GM03348 (cell line): ENCODE results near the gene CPTP.
A peak's percentile ranks its signal among the peaks of the same experiment; 100 is the strongest.

Experiments
- DNase-seq: peaks from one replicate; pipeline ENCODE4 v3.0.0; 2012; ENCODE audit warnings: low spot score

Gene CPTP

DNA sequence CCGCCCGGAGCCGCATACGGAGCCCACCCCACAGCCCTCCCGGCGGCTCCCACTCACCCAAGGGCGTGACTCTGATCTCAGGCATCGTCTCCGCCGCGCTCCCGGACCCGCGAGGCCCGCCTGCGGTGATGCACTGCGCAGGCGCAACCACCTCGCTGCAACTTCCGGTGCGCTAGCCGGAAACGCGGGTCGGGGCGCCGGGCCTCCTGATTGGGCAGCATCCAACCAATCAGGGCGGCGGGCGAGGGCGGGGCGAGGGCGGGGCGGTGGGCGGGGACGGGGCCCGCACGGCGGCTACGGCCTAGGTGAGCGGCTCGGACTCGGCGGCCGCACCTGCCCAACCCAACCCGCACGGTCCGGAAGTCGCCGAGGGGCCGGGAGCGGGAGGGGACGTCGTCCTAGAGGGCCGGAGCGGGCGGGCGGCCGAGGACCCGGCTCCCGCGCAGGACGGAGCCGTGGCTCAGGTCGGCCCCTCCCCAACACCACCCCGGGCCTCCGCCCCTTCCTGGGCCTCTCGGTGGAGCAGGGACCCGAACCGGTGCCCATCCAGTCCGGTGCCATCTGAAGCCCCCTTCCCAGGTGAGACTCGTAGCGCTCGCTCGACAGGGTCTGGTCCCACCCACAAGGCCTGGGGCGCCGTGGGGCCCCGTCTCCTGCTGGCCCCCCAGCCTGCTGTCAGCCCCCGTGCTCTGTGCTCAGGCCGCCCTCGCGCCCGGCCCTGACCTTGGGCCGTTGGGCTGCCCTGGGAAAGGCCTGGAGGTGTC lies at the start of gene CPTP, which contains the start of gene INTS11:
Gene CPTP, plus strand, starts transcription at position 279 of the 764 bp plus-strand sequence. CDS start 2,109 bp downstream, outside the sequence.
Gene INTS11, minus strand, starts transcription at position 137 of the 764 bp plus-strand sequence. Its CDS starts 52 bp downstream, at position 85.
- DNase-seq, result peak; percentile 99

DNA sequence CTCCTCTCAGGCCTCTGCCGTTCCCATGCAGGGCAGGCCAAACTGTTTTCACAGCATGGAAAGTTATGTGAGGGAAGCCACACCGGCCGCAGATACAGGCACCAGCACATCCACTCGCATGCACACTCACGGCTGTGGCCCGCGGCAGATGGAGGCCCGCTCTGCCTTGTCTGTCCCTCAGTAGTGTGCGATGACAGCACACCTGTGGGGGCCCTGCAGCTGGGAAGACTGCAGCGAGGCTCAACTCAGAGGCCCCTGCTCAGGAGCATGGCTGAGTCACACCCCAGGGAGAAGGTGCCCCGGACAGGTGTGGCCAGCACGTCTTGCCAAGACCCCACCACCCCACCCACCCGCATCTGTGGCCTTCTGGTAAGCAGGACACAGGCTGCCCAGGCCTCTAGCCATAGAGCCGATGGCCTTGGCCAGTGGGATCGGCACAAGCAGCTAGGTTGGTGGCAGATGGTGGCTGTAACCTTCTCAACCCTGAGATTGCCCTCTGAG lies 49.6 kb upstream of the CPTP start:
- DNase-seq, result no peak

DNA sequence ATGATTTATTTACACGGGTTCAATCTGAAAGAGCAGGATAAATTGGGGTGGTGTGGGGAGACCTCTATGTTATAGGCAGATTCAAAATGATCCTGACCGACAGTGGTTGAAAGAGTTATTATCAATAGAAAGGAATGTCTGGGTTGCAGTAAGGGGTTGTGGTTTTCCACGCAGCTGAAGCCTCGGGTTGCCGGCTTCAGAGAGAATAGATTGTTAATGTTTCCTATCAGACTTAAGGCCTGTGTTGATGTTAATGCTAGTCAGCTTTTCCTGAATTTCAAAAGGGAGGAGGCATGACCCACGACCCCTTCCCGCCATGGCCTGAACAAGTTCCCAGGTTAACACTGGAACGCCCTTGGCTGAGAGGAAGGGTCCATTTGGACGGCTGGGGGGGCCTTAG lies 48.8 kb upstream of the CPTP start:
- DNase-seq, result no peak

DNA sequence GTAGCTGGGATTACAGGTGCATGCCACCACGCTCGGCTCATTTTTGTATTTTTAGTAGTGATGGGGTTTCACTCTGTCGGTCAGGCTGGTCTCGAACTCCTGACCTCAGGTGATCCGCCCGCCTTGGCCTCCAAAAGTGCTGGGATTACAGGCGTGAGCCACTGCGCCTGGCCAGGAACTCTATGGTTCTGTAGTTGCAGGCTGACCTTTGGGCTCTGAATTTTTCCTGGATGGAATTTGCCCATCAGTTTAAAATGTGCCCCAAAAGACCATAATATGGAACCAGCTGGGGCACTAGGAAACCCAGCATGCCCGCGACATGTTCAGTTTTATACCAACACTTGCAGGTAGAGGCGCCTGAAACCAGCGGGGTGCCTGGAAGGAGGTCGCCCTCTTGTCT lies 46.0 kb upstream of the CPTP start:
- DNase-seq, result no peak

DNA sequence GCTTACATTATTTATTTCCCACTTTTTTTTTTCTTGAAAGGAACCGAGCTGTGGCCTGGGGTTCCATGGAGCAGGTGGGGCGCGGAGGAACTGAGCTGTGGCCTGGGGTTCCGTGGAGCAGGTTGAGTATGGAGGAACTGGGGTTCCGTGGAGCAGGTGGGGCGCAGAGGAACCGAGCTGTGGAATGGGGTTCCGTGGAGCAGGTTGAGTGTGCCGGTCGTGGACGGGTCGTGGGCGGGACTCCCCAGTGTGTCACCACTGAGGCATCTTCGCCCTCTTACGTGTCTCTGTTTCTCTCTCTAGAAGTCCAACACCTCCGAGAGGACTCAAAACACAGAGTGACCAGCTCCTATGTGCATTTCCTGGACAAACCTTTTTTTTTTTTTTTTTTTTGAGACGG lies 45.6 kb upstream of the CPTP start:
- no peak for DNase-seq

DNA sequence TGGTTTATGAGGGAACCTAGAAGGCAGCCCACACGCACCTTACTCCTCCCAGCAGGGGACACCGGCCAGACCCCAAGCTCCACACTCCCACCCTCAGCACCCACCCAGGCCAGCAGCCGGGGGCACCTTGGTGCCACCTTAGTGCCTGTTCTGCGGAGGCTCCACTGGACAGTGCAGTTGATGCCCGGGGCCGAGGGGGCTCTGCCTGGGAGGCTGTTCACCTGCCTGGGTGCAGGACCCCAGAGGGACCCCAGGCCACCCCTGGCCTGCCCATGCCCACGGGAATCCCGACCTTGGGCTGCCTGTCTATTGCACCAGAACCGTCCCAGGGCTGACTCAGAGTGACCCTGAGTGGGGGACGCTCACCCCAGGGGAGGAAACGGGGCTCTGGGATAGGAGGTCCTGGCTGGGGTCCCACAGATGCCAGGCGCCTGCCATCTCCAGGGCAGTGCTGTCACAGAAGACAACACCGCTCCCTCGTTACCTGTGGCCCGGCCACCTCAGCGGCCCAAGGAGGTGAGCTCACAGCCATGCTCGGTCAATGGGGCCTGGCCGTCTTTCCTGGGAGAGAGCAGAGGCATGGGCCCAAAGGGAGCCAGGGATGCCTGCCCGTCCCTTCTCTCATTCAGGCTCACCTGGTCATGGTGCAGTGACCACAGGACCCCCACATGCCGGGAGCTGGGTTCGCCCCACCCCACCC lies 43.7 kb upstream of the CPTP start:
- no peak for DNase-seq

DNA sequence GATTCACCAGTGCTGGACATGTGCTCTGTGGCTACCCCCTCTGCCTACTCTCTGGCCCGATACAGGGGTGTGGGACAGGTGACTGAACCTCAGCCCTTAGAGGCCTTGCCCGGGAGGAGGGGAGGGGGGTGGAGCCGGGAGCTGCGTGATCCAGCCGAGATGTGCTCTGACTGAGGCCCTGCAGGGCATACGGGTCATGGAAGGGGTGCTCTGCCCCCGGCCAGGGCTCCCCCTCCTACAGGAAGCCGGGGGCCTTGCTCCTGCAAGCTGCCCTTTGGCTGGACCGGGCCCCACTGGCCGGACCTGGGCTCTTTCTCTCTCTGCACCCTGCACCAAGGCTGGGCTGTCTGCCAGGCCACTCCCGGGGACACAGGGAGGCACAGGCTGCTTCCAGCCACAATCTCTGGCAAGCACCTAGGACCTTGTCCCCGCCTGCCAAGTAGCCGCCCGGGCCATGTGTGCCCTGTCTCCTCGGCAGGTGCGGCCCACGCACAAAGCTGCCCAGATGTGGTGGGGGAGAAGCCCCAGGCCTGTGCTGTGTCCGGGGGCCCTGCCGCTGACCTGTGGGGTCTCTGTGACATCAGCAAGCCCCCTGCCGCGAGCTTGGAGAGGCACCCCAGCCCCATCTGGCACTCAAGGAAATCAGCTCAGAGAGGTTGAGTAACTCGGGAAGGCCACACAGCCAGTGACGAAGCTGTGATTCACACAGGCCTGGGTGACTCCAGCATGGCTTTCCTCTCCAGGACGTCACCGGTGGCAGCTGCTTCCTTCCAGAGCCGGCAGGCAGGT lies 42.9 kb upstream of the CPTP start:
- peak; percentile 57 for DNase-seq

DNA sequence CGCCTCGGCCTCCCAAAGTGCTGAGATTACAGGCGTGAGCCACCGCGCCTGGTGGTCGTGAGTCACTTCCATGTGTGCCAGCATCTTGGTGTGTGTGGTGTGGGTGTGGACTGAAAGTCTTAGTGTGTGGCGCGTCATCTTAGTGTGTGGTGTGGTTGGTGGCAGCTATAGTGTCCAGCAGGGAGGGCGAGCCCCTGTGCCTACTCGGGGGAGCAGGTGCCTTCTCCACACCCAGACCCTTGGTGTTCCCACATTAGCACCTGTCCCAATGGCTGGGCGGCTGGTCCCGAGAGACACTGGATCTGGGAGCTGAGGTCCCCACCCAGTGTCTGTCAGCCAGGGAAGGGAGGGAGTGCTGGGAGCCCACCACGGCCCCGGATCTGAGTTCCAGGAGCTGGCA lies 41.6 kb upstream of the CPTP start:
- no peak for DNase-seq

DNA sequence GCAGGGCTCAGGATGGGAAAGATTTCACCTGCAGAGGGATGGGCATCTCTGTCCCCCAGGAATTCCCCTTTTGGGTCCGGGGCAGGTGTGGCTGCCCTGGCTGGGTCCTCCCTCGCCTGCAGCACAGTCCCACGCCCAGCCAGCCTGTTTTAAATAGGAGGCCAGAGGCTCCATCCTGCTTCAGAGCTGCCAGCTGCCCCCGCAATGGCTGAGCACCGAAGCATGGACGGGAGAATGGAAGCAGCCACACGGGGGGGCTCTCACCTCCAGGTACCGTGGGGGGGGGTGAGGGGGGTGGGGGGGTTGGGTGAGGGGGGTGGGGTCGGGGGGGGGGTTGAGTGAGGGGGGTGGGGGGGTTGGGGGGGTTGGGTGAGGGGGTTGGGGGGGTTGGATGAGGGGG lies 40.8 kb upstream of the CPTP start:
- peak; percentile 44 for DNase-seq

DNA sequence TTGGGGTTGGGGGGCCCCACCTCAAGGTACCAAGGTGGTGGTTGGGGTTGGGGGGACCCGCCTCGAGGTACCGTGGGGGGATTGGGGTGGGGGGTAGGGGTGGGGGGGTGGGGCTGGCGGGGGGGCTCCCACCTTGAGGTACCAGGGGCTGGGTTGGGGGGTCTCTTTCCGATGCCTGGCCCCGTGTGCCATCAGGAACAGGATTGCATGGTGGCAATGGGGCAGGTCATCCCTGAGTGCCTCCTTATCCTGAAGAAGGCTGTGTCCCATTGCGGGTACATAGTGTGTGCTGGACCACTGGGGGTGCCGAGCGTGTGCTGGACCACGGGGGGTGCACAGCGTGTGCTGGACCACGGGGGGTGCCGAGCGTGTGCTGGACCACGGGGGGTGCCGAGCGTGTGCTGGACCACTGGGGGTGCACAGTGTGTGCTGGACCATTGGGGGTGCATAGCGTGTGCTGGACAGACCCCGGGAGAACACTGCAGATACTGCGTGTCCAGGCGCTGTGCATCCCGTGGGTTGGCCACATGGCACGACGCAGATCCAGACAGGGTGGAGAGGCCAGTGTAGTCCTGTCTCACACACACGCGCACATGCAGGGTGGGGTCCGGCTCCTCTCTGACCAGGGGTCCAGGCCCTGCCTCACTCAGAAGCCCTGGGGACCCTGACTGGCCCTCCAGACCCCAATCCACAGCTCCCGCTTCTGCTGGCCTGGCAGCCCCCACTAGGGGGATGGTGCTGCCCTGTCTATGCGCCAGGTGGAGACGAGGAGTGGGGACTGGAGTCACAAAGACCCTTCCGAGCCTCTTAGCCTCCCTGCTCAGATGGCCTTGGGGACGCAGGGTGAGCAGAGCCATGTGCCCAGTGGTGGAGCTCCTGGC lies 40.1 kb upstream of the CPTP start:
- DNase-seq, result no peak

DNA sequence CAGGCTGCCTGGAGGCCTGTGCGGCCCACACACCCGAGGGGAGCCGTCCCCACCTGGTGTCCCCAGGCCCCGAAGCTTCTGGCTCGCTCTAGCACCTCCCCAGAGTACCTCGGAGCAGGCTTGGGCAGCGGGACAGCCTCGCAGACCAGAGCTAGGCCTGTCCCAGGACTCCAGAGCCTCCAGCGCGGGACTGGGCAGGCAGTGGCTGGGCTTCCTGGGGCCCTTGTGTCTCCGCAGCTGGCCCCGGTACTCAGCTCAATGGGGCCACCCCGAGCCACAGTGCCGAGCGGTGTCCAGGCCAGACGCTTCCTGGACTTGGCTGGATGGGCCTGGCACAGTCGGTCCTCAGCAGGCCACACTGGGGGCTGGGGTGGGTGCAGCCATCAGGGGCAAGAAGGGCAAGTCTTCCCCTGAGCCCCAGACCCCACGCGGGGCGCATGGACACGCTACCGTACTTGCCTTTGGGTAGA lies 39.5 kb upstream of the CPTP start:
- no peak for DNase-seq

DNA sequence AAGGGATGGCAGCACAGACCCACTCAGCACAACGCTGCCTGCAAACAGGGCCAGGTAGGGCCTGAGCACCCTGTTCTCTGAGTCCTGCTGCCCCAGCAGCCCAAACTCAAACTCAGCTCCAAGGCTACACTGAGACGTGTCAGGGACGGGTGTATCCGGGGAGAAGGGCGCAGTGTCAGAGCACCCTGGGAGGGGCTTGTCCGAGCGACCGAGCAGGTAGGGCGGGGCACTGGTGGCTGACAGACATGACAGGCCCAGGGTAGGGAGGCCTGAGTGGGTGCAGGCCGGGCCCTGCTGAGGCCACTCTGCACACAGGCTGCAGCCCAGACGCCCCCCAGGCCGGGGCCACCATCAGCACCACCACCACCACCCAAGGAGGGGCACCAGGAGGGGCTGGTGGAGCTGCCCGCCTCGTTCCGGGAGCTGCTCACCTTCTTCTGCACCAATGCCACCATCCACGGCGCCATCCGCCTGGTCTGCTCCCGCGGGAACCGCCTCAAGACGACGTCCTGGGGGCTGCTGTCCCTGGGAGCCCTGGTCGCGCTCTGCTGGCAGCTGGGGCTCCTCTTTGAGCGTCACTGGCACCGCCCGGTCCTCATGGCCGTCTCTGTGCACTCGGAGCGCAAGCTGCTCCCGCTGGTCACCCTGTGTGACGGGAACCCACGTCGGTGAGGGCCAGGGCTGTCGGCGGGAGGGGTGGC lies 38.8 kb upstream of the CPTP start:
- no peak for DNase-seq

DNA sequence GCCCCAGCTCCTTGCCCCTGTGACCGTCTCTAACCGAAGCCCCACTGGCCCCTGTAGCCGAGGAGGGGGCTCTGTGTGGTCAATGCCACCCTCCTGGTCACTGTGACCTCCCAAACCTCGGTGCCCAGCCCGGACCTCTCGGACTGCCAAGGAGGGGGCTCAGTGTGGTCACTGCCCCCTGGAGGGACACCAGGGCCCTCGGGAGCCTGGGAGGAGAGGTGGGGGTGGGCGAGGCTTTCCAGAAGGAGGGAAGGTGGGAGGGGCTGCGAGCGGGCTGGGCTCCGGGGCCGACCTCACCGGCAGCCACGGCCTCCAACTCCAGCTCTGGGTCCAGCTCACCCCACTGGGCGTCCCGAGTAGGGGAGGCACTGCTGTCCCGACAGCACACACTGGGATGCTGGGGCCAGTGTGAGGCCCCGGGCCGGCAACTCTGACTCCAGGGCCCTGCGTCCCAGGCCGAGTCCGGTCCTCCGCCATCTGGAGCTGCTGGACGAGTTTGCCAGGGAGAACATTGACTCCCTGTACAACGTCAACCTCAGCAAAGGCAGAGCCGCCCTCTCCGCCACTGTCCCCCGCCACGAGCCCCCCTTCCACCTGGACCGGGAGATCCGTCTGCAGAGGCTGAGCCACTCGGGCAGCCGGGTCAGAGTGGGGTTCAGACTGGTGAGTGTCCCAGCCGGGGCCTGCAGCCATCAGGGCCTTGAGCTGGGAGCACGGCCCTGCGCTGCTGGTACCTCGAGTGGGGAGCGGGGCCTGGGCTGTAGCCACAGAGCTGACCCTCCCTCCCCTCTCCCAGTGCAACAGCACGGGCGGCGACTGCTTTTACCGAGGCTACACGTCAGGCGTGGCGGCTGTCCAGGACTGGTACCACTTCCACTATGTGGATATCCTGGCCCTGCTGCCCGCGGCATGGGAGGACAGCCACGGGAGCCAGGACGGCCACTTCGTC lies 38.0 kb upstream of the CPTP start:
- DNase-seq, result no peak

DNA sequence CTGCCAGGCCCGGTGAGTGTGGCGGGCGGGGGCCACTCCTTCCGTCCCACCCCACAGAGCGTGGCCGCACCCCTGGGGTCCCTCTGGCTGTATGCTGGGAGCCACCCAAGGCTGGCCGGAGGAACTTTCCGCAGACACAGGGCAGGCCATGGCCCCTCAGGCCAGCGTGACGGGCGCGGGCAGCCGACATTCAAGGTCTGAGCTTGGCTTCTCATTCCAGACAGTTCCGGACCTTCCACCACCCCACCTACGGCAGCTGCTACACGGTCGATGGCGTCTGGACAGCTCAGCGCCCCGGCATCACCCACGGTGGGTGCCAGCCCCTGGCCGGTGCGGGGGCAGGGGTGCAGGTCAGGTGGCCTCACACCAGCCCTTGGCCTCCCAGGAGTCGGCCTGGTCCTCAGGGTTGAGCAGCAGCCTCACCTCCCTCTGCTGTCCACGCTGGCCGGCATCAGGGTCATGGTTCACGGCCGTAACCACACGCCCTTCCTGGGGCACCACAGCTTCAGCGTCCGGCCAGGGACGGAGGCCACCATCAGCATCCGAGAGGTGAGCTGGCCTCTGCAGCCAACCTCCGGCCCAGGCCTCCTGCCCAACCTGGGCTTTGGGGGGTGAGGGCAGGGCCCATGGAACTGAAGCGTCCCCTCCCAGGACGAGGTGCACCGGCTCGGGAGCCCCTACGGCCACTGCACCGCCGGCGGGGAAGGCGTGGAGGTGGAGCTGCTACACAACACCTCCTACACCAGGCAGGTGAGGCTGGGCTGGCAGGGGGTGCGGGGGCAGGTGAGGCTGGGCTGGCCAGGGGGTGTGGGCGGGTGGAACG lies 37.1 kb upstream of the CPTP start:
- DNase-seq, result no peak

DNA sequence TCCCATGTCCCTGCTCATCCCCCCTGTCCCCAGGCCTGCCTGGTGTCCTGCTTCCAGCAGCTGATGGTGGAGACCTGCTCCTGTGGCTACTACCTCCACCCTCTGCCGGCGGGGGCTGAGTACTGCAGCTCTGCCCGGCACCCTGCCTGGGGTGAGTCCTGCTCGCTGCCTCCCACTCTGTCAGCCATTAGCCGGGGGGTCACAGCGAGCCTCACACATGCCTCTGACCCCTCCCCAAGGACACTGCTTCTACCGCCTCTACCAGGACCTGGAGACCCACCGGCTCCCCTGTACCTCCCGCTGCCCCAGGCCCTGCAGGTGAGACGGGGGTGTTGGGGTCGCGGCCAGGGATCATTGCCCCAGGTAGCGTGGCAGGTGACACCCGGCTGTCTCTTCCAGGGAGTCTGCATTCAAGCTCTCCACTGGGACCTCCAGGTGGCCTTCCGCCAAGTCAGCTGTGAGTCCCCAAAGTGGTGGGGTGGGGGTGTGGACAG lies 34.3 kb upstream of the CPTP start:
- peak; percentile 87 for DNase-seq

DNA sequence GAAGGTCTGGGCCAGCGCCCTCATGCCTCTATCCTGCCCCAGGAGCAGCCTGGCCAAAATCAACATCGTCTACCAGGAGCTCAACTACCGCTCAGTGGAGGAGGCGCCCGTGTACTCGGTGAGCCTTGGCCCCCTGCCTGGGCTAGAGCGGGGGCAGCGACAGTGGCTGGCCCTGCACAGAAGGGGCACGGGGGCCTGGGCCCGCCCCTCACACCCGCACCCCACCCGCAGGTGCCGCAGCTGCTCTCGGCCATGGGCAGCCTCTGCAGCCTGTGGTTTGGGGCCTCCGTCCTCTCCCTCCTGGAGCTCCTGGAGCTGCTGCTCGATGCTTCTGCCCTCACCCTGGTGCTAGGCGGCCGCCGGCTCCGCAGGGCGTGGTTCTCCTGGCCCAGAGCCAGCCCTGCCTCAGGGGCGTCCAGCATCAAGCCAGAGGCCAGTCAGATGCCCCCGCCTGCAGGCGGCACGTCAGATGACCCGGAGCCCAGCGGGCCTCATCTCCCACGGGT lies 33.5 kb upstream of the CPTP start:
- DNase-seq, result no peak

DNA sequence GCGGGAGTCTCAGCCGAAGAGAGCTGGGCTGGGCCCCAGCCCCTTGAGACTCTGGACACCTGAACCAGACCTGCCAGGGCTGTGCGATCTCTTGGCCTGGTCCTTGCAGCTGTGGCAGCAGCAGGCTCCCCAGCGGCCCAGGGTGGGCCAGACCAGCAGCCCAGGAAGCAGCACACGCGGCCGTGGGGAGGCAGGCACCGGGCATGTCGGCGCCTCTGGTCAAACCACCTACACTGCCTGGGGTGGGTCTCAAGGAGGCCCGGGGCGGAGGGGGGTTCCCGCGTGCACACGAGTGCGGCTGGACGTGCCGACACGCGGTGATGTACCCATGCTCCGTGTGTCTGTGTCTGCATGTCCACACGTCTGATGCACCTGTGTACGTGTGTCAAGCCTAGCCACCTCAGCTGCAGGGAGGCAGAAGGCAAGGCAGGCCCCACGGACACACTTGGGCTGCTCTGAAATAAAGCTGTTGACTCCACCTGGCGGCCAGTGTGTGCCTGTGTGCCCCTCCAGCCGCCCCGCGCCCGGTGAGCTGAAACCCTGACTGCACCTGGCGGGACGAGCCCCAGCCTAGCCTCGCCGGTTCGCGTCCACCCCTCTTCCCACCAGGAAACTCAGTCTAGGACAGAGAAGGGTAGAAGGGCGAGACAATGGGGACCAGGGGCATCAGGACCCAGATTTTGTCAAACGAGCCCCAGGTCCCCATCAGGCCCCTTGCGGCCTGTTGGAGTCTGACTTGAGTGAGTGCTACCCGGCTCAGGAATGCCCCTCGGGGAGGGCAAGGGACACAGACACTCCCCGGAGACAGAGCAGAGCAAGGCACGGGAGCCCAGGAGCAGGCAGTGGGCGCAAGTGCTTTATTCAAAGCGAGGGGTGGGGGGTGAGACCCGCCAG lies 32.8 kb upstream of the CPTP start:
- DNase-seq, result peak; percentile 68
